ENCODE data around the gene PCNA.

- no peak for TF ChIP-seq CTCF (IDR thresholded peaks at IDR 0.05; ENCODE audit: low read length)
- TF ChIP-seq EZH2 (IDR thresholded peaks at IDR 0.05; ENCODE audit: borderline replicate concordance, low read length), result no peak
These were observed 6.2 kb downstream of the PCNA start for GRCh38 chr20:5113615-5113986.

All from OCI-LY1 (cell line).